ENCODE measurements around the gene SUMF1.
"Not testable (repeated sequence)": the region's sequence is repeated elsewhere in the genome, so short reads cannot be mapped to it uniquely, and the experiment has no call there.

Gene SUMF1

GRCh38 chr3:4335840-4336562, 131.1 kb downstream of the SUMF1 start:
- no peak for DNase-seq (ENCODE audit: low spot score)

- DNase-seq (ENCODE audit: low spot score): no peak
These were observed 132.5 kb downstream of the SUMF1 start for GRCh38 chr3:4334548-4334947.

GRCh38 chr3:4332991-4333390, 134.1 kb downstream of the SUMF1 start:
- no peak for DNase-seq (ENCODE audit: low spot score)

- DNase-seq (ENCODE audit: low spot score): no peak
These were observed 134.5 kb downstream of the SUMF1 start for GRCh38 chr3:4332574-4332973.

GRCh38 chr3:4332111-4332510, 135.0 kb downstream of the SUMF1 start:
- no peak for DNase-seq (ENCODE audit: low spot score)

- DNase-seq (ENCODE audit: low spot score): not testable (repeated sequence)
These were observed 137.3 kb downstream of the SUMF1 start for GRCh38 chr3:4329806-4330205.

- no peak for DNase-seq (ENCODE audit: low spot score)
These were observed 140.2 kb downstream of the SUMF1 start for GRCh38 chr3:4326868-4327267.

- no peak for DNase-seq (ENCODE audit: low spot score)
These were observed 143.6 kb downstream of the SUMF1 start for GRCh38 chr3:4323246-4324027.

GRCh38 chr3:4322635-4323034, 144.4 kb downstream of the SUMF1 start:
- no peak for DNase-seq (ENCODE audit: low spot score)

- DNase-seq (ENCODE audit: low spot score): no peak
These were observed 145.3 kb downstream of the SUMF1 start for GRCh38 chr3:4321732-4322131.

- peak; percentile 14 for DNase-seq (ENCODE audit: low spot score)
These were observed 146.8 kb downstream of the SUMF1 start for GRCh38 chr3:4320096-4320911.

GRCh38 chr3:4314688-4315087, 152.4 kb downstream of the SUMF1 start:
- DNase-seq (ENCODE audit: low spot score): no peak

GRCh38 chr3:4313606-4314293, 153.3 kb downstream of the SUMF1 start:
- DNase-seq (ENCODE audit: low spot score): no peak

GRCh38 chr3:4311496-4311895, 155.6 kb downstream of the SUMF1 start:
- DNase-seq (ENCODE audit: low spot score): no peak
